GM15510 (cell line): ENCODE measurements around the gene FHDC1.

Experiments used
- POLR2A ChIP-seq: IDR thresholded peaks from 3 replicates; pipeline ENCODE4 v1.6.1; 2011; ENCODE audit warnings: borderline replicate concordance; ENCODE audit not compliant: insufficient read length; ENCODE audit errors: extremely low read depth

The FHDC1 gene

DNA sequence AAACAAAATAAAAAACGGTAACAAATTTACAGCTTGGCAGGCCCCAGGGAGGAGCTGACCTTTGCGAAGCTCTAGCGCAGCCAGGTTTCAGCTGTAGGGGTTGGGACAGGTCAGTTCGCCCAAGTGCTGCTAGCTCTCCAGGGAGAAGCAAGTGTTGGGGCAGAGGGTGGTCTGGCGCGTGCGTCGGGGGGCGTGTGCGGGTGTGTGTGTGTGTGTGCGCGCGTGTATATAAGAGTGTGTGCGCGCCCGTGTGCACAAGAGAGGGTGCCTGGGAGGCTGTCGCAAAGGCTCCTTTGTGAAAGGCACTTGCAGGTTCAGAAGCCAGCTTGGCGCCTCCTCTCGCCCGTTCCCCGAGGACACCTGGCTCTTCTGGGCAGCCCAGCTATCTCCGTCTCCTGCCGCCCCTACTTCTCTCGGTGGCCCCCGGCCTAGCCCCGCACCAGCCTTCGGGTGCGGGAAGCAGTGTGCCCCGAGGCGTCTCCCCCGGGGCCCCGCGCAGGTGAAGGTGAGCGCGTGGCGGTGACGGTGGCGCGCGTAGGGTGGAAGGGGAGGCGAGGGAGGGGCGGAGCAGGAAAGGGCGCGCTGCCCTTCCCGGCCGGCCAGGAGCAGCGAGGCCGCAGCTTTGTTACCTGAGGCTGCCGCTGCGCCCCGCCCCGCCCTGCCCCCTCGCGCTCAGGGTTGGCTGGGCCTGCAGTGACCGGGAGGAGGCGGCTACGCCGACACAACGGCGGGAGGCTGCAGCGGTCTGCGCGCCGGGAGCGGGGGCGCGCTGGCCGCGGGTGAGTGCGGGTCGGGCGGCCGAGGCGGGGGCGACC lies at the start of gene FHDC1:
Gene FHDC1, plus strand, starts transcription at position 693 of the 815 bp plus-strand sequence. CDS start 6,735 bp downstream, outside the sequence.
- TF ChIP-seq POLR2A, result no peak

DNA sequence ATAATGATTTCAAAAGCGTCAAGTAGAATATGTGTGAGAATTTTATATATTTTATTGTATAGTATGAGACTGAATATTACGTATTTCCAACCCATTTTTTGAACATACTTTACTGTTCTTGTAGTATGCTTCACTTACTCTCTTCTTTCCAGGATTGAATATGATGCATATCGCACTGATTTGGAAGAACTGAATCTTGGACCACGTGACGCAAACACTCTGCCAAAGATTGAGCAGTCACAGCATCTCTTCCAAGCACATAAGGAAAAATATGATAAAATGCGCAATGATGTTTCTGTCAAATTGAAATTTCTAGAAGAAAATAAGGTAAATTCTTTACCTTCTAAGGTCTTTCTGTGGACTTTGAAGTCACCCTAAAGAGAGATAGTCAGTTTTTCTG lies 48.1 kb upstream of the FHDC1 start:
- no peak for TF ChIP-seq POLR2A

DNA sequence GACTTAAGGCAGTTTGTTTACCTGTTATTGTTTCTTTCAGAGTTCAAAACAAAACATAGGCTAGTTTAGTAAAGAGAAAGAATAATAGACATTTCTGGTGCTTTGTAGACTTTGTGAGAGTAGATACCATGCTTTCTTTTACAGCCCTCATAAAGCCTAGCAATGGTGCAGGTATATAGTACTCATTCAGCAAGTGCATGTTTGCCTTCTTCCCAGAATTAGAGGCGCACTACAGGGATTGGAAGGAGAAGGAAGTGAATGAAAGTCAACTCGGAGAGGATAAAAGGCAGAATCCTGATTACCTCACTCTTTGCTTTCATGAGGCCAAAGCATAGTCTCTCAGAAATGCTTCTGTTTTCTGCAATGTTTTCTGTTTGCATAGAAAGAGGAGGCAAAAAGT lies 43.1 kb upstream of the FHDC1 start:
- no peak for TF ChIP-seq POLR2A

- no peak for TF ChIP-seq POLR2A
Observed at GRCh38 chr4:152894673-152895072, 41.5 kb upstream of the FHDC1 start.

GRCh38 chr4:152896811-152897210 lies 39.3 kb upstream of the FHDC1 start:
- no peak for TF ChIP-seq POLR2A

- no peak for TF ChIP-seq POLR2A
Observed at GRCh38 chr4:152898606-152899005, 37.5 kb upstream of the FHDC1 start.

GRCh38 chr4:152900395-152900794 lies 35.7 kb upstream of the FHDC1 start:
- no peak for TF ChIP-seq POLR2A

DNA sequence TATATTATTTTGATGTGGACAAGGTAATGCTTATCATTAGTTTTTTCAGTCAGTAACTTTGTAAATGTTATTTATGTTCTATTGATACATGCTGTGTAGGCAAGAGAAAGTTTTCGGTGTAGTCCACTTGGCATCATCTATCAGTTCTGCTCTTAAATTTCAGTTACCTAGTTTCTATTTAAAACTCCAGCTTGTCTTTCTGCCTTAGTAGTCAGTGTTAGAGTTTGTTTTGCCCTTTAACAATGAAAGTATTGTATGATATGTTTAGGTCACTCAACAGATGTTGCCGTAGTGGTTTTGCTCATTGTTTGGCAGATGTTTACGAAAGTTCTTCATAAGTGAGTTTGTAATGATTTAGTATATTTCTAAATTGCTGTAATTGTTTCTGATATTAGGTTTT lies 34.9 kb upstream of the FHDC1 start:
- no peak for TF ChIP-seq POLR2A

GRCh38 chr4:152903658-152904057 lies 32.5 kb upstream of the FHDC1 start:
- TF ChIP-seq POLR2A, result no peak

- no peak for TF ChIP-seq POLR2A
Observed at GRCh38 chr4:152909901-152910300, 26.2 kb upstream of the FHDC1 start.

DNA sequence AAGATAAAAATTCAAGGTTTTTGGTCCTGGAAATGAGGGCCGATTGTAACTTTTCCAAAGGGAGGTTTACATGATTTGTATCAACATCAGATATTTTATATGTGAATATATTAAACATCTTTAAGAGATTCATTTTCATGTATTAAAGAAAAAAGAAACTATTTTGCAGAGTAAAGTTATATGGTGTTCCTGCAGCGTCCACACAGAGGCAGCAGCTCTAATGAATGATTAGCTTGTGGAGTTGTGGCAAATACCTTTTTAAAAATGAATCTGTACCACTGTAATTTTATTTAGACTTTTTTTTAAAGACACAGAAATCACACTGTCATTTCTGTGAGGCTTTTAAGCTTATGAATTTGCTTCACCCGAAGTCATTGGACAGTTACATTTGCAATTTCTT lies 25.6 kb upstream of the FHDC1 start:
- no peak for TF ChIP-seq POLR2A

- TF ChIP-seq POLR2A, result no peak
Observed at GRCh38 chr4:152917543-152918395, 18.4 kb upstream of the FHDC1 start.

- no peak for TF ChIP-seq POLR2A
Observed at GRCh38 chr4:152919826-152920225, 16.3 kb upstream of the FHDC1 start.

DNA sequence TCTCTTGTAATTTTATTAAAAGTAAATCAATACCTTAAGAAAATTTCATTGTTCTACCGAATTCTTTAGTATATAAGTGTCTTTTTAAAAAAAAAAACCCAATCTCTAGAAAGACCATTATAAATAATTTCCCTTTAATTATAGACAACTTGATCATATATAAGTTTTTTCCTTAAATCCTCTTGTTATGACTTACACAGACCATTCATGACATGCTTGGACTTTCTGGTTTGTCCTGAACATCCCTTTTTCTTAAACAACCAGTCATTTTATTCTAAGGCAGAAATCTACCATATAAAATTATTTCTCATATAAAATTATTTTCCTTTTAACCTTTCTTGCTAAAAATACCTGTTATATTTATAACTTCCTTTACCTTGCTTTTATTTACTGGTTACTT lies 15.4 kb upstream of the FHDC1 start:
- no peak for TF ChIP-seq POLR2A

DNA sequence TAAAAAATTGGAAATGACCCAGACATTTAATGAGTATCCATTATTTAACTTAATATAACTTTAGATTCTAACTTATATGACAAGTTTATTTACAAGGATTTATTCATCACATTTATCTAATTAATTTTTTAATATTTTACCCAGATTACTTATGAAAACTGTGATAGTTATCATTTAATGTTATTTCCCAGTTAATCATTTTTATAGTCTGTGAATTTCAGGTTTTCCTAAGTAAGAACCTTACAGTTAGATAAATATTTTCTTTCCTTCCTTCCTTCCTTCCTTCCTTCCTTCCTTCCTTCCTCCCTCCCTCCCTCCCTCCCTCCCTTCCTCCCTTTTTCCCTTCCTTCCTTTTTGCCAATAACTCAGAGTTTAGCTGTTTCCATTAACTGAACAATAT lies 14.8 kb upstream of the FHDC1 start:
- no peak for TF ChIP-seq POLR2A

GRCh38 chr4:152925851-152926250 lies 10.3 kb upstream of the FHDC1 start:
- no peak for TF ChIP-seq POLR2A

- no peak for TF ChIP-seq POLR2A
Observed at GRCh38 chr4:152926959-152927358, 9.2 kb upstream of the FHDC1 start.

DNA sequence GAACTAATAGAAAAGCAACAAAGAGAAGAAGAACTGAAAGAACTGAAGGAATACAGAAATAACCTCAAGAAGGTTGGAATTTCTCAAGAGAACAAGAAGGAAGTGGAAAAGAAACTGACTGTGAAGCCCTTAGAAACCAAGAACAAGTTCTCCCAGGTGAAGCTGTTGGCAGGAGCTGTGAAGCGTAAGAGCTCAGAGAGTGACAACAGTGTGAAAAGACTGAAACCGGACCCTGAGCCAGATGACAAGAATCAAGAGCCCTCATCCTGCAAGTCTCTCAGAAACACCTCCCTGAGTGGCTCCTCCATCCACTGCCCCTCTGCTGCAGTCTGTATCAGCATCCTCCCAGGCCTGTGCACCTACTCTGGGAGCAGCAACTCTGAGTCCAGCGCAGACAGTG lies 8.4 kb upstream of the FHDC1 start:
- no peak for TF ChIP-seq POLR2A
